Psoas muscle (tissue), 8 donors: ENCODE data around the gene KLHL29. TPM values are rescaled to one million over a fixed set of nuclear protein-coding genes. Genes with fewer than 3 reads are reported as not detected.

Experiments
- ATAC-seq, 4 donors: fragments of 200-7000 bp; cut with Tn5 transposase; one replicate each; pipeline ENCODE4 v1.9.1; 2020; ENCODE audit warnings: moderate library complexity in 3 of 4, mild to moderate bottlenecking in 2 of 4
- DNase-seq, 2 donors: peaks; one replicate each; pipeline ENCODE4 v3.0.0-alpha.2; 2020
- H3K27ac ChIP-seq: fragments of 200-600 bp; one replicate; pipeline ENCODE4 v1.8.0; 2022
- H3K27me3 ChIP-seq, 3 donors: fragments of 200-600 bp in 1 of 3; one replicate each; pipeline versions ENCODE4 v1.6.1 to v1.8.0; 2013 to 2022; ENCODE audit warnings: low read length in 2 of 3, mild to moderate bottlenecking in 2 of 3, moderate library complexity in 1 of 3; ENCODE audit not compliant: insufficient read depth in 3 of 3
- H3K36me3 ChIP-seq, 2 donors: fragments of 200-600 bp in 1 of 2; one replicate each; pipeline versions ENCODE4 v1.6.1 to v1.8.0; 2013 to 2022; ENCODE audit warnings: low read depth in 1 of 2, mild to moderate bottlenecking in 1 of 2, moderate library complexity in 1 of 2; ENCODE audit not compliant: insufficient read depth in 1 of 2
- H3K4me1 ChIP-seq: fragments of 200-600 bp; one replicate; pipeline ENCODE4 v1.8.0; 2022
- H3K4me3 ChIP-seq: fragments of 200-600 bp; one replicate; pipeline ENCODE4 v1.8.0; 2022; ENCODE audit warnings: mild to moderate bottlenecking
- H3K9me3 ChIP-seq: fragments of 200-600 bp; one replicate; pipeline ENCODE4 v1.8.0; 2022
- WGBS, 3 donors: extraction: QIAGEN DNeasy Blood & Tissue Kit; methylation state at CpG; one replicate each; pipeline versions ENCODE4 v1.1.6 to v1.1.7; 2013; 5-methylcytosine and 5-hydroxymethylcytosine counted together
- intact Hi-C, 2 donors: fragments of 100-400 bp; cut with DNase I; formaldehyde crosslinking; loops; one replicate each; pipeline versions ENCODE4 v1.11.0 to v1.14.2; 2022
- polyA plus RNA-seq, 3 donors: library from polyadenylated mRNA; stranded (reverse); fragments of 200-250 nt; gene quantifications; one replicate each; pipeline ENCODE4 v1.2.3, GENCODE V29; 2013
- total RNA-seq, 4 donors: library from RNA; stranded (reverse); fragmentation: NEBNext Ultra II Directional in 2 of 4; extraction: Animal tissue kit (Norgen Biotek cat#: 25700) in 2 of 4; gene quantifications; one replicate each; pipeline versions ENCODE4 v1.2.1 to v1.2.4, GENCODE V29; 2021 to 2023
- TF ChIP-seq, protein P1 (sequence below): fragments of 200-600 bp; IDR thresholded peaks from one replicate; pipeline ENCODE4 v1.8.0; 2022; ENCODE audit warnings: antibody characterized with exemption
- donor health status: healthy with polysubstance abuse.
- donor health status: DM: no; HTN: no; CAD: no; lungs with moderate emphysema.
- donor health status: Bipolar disorder and iron deficiency.
- donor health status: healthy.
- donor health status: DM: yes; HTN: yes; CAD: no.
- donor health status: DM: no; HTN: no; CAD: no.
- donor health status: DM: no; HTN: no; CAD: no.
- donor health status: DM: yes; HTN: yes; CAD: no.

The KLHL29 gene
- total and polyA plus RNA-seq, 7 donors = 4.4 to 14.1 (median 6.8) TPM

DNA sequence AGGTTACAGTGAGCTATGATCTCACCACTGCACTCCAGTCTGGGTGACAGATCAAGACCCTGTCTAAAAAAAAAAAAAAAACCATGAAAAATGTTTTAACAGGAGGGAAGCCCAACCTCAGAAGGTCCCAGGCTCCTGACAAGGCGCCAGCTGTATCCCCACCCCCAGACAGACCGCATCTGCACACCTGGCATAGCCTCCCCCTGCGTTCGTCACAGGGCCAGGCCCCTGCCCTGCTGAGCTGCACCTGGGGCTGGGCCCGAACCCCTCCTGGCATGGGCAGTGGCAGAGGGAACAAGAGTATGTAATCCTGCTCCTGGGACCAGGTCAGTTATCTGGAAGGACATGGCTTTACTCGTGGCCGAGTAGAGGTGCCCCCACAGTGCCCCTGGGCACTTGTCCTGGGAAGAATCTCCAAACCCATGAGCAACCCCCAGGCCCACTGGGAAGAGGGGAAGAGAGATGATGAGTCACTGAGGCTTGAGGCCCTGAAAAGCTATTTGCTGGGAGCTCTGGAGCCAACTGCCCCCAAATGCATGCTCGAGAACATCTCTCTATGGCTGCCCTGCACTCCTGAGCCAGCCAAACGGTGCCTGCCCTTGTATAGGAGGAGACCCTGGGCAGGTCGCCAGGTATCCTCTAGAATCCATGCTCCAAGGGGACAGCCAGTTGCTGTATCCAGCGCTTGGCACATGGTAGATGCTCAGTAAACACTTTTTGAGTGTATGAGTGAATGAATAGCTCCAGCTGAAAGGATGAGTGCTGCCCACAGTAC is 276.5 kb downstream of the KLHL29 start:
- H3K36me3 ChIP-seq = no peaks in the 10 kb centered on the region
- ATAC-seq (no peak), DNase-seq (no peak)
- no peaks in the 10 kb centered on the region for H3K27me3 ChIP-seq
- intact Hi-C loops = no loop called here
- TF ChIP-seq, protein P1, sequence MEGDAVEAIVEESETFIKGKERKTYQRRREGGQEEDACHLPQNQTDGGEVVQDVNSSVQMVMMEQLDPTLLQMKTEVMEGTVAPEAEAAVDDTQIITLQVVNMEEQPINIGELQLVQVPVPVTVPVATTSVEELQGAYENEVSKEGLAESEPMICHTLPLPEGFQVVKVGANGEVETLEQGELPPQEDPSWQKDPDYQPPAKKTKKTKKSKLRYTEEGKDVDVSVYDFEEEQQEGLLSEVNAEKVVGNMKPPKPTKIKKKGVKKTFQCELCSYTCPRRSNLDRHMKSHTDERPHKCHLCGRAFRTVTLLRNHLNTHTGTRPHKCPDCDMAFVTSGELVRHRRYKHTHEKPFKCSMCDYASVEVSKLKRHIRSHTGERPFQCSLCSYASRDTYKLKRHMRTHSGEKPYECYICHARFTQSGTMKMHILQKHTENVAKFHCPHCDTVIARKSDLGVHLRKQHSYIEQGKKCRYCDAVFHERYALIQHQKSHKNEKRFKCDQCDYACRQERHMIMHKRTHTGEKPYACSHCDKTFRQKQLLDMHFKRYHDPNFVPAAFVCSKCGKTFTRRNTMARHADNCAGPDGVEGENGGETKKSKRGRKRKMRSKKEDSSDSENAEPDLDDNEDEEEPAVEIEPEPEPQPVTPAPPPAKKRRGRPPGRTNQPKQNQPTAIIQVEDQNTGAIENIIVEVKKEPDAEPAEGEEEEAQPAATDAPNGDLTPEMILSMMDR = no peak
- WGBS, 3 donors = 75 to 83% (median 78%) methylated on average over 11 of the region's 11 CpGs
- no peaks in the 10 kb centered on the region for H3K4me1 ChIP-seq
- H3K9me3 ChIP-seq = no peaks in the 10 kb centered on the region
- no peak overlapping the region for H3K27ac ChIP-seq
- H3K4me3 ChIP-seq = no peak overlapping the region

DNA sequence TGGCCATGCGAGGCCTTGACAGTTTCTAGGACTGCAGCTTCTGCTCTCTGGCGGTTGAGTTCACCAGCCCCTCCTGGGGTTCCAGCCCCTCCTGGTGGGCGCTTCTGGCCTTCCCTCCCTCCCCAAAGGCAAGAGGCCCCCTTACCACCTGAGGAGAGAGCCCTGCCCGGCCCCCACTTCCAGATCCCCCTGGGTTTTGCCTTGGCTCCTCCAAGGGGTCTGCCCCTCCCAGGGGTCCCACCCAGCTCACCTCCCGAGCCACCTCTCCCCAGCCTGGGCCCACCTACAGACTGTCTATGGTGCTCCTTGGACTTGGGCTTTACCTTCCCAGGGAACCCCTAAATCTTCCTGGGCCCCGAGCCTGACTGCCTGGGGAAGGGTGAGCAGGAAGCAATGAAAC is 277.5 kb downstream of the KLHL29 start:
- ATAC-seq = no peak
- Histone ChIP-seq H3K9me3 (no peaks in the 10 kb centered on the region), H3K4me3 (no peak overlapping the region), H3K4me1 (no peaks in the 10 kb centered on the region), H3K27ac (no peak overlapping the region), H3K27me3 (no peaks in the 10 kb centered on the region), H3K36me3 (no peaks in the 10 kb centered on the region)
- WGBS, 3 donors = 86 to 95% (median 89%) methylated on average over 6 of the region's 6 CpGs
- TF ChIP-seq, protein P1 = no peak
- intact Hi-C loops = no loop called here
- no peak for DNase-seq

DNA sequence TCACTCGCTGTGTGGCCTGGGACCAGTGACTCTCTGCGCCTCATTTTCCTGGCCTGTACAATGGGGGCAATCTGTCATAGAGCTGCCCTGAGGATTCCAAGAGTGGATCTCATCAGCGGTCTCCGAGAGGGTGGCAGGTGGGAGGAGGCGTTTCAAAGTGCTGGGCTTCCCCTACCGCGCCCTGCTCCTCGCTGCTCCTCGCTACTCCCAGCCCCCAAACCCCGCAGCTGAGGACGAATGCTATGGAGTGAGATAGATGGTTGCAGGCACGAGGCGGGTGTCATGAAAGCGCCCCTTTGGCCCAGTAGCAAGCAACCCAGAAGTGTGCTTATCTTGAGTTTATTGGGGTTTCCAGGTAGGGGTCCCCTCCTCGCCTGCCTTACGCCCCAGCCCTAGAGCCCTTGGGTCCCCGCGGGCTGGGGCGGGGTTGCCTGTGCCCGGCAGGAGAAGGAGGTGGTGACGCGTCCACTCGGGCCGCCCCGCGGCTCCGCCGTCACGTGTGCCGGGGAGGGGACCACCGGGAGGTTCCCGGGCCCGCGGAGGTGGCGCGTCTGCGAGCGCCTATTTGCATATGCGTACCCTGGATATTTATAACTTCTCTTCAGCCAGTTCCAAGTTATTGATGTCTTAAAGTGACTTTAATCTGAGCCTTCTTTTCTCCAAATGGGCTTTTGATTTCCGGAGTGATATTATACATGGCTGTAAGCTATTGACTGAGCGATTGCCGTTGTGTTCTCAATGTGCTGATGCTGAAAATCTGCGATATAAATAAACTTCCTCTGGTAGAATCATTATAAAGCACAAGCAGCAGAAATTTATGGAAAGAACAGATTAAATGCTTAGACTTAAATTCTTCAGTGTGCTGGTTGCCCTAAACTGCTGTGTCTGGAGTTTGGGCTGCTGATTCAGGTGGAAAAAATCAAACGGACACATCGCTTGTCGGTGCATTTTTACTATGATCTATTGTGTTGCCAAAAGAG is 278.3 kb downstream of the KLHL29 start:
- H3K36me3 ChIP-seq = no peaks in the 10 kb centered on the region
- H3K9me3 ChIP-seq = no peaks in the 10 kb centered on the region
- 28 to 34% (median 30%) methylated on average over 46 of the region's 46 CpGs for WGBS, 3 donors
- no peaks in the 10 kb centered on the region for H3K27me3 ChIP-seq
- H3K27ac ChIP-seq = no peak overlapping the region
- ATAC-seq = peak in 3 of 4 donors; percentile 37 to 72 (median 38)
- no peaks in the 10 kb centered on the region for H3K4me1 ChIP-seq
- TF ChIP-seq, protein P1 = no peak
- intact Hi-C loops = no loop called here
- peak overlapping the region; percentile 44 for H3K4me3 ChIP-seq
- DNase-seq = peak in 1 of 2 donors; percentile 70

DNA sequence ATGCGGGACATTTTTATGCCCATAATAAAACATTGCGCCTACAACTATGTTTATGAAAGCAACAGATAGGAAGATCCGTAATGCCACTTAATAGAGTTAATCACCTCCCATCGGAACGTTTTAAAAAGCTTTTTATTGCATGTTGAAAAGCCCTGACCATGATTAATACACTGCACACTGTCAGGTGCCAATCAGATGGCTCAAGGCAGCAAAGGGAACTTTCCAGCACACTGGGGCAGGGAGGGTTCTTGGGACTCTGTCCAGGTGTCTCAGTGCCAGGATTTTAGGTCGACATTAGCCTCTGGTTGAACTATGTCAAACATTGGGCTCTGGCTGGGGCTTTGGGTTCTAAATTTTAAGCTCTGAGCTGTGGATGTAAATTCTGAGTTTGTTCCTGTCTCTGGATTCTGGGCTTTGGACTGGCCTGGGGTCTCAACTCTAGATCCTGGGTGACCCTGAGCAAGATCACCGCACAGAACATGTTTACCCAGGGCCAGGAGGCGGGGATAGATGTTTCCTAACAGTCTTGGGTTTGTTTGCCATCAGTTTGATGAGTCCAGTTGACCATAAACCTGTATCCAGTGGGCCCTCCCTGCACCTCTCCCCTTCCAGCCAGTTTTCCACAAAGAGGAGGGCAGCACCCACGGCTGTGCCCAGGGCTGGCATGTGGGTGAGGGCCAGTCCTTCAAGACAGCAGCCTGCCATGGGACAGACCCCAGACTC is 279.2 kb downstream of the KLHL29 start:
- intact Hi-C loops = no loop called here

More for the DNA sequence above, 279.2 kb downstream of the KLHL29 start:
- H3K4me1 ChIP-seq = peaks cover 1% of the 10 kb centered on the region
- no peak overlapping the region for H3K27ac ChIP-seq
- H3K9me3 ChIP-seq = no peaks in the 10 kb centered on the region
- no peak overlapping the region for H3K4me3 ChIP-seq
- WGBS, 3 donors = 59 to 64% (median 60%) methylated on average over 9 of the region's 9 CpGs
- TF ChIP-seq, protein P1 = no peak
- no peaks in the 10 kb centered on the region for H3K27me3 ChIP-seq
- ATAC-seq (peak in 2 of 4 donors; percentile 38 to 45), DNase-seq (no peak)
- no peaks in the 10 kb centered on the region for H3K36me3 ChIP-seq
